Measurements from ENCODE around the gene FBXW4. TPM values are rescaled to one million over a fixed set of nuclear protein-coding genes. Genes with fewer than 3 reads are reported as not detected.

The FBXW4 gene
- total RNA-seq, 1 experiment from 2014 or later = 38.4 TPM

GRCh38 chr10:101561068-101561915 lies 133.7 kb downstream of the FBXW4 start:
- peaks cover 8% of the 10 kb centered on the region for H3K4me1 ChIP-seq
- no peaks in the 10 kb centered on the region for H3K36me3 ChIP-seq
- no peaks in the 10 kb centered on the region for H3K27me3 ChIP-seq
- DNase-seq = no peak
- no peak overlapping the region for H3K27ac ChIP-seq
- no peaks in the 10 kb centered on the region for H3K9me3 ChIP-seq (replicated peaks)
- H3K4me3 ChIP-seq = no peak overlapping the region

Other genes with a start within 250 kb of the FBXW4 start
- 10.5 and 12.6 TPM in 2 replicates for gene POLL, start 106.9 kb downstream of the FBXW4 start, total RNA-seq (2014; rRNA removed; shearing (Covaris generic))
- 35.7 and 36.2 TPM in 2 replicates for gene DPCD, start 106.8 kb downstream of the FBXW4 start, total RNA-seq (2014; rRNA removed; shearing (Covaris generic))
- gene FGF8, start 80.9 kb upstream of the FBXW4 start, total RNA-seq (2014; rRNA removed; shearing (Covaris generic)) = 115 and 123 TPM in 2 replicates
- 238 and 287 TPM in 2 replicates for gene NPM3, start 88.3 kb upstream of the FBXW4 start, total RNA-seq (2014; rRNA removed; shearing (Covaris generic))
- 110 and 132 TPM in 2 replicates for gene OGA, start 123.3 kb upstream of the FBXW4 start, total RNA-seq (2014; rRNA removed; shearing (Covaris generic))
- gene KCNIP2, start 148.6 kb upstream of the FBXW4 start, total RNA-seq (2014; rRNA removed; shearing (Covaris generic)) = 0.81 and 1.1 TPM in 2 replicates